Activated naive CD4-positive, alpha-beta T cell treated with anti-CD3 and anti-CD28 coated beads, Interleukin-2, amount 50 U/mL, for 72 hours (primary cell): ENCODE measurements around the gene PPP1R14D. TPM values are rescaled to one million over a fixed set of nuclear protein-coding genes. Genes with fewer than 3 reads are reported as not detected.

Source experiments
- total RNA-seq, 2 donors: library from RNA; stranded (reverse); gene quantifications; one replicate each; pipeline ENCODE4 v1.2.3, GENCODE V29; 2022

PPP1R14D gene
- total RNA-seq, 2 donors from 2014 or later = not detected

Other genes with a start within 250 kb of the PPP1R14D start
- 10 to 100 TPM; 29.0 to 36.9 TPM for gene KNL1, start 234.5 kb downstream of the PPP1R14D start, total RNA-seq
- gene RAD51, start 133.5 kb downstream of the PPP1R14D start, total RNA-seq = 10 to 100 TPM; 39.5 to 79.9 TPM
- gene RMDN3, start 73.5 kb downstream of the PPP1R14D start, total RNA-seq = 10 to 100 TPM; 18.5 to 23.1 TPM
- gene GCHFR, start 64.6 kb downstream of the PPP1R14D start, total RNA-seq = 10 to 100 TPM; 15.9 to 72.6 TPM
- gene C15orf62, start 58.7 kb downstream of the PPP1R14D start, total RNA-seq = 1 to 10 TPM in 1 of 2 donors, under 1 TPM in 1; 0.52 to 2.0 TPM
- 10 to 100 TPM; 24.6 to 26.6 TPM for gene ZFYVE19, start 21.6 kb downstream of the PPP1R14D start, total RNA-seq
- 10 to 100 TPM; 20.2 to 36.1 TPM for gene DNAJC17, start 21.2 kb downstream of the PPP1R14D start, total RNA-seq
- gene SPINT1, start 15.3 kb upstream of the PPP1R14D start, total RNA-seq = 1 to 10 TPM; 6.9 to 10.0 TPM
- gene RHOV, start 45.5 kb upstream of the PPP1R14D start, total RNA-seq = under 1 TPM in 1 of 2 donors, not detected in 1; 0.72 TPM
- gene VPS18, start 65.7 kb upstream of the PPP1R14D start, total RNA-seq = 1 to 10 TPM; 7.2 to 8.4 TPM
- gene DLL4, start 100.6 kb upstream of the PPP1R14D start, total RNA-seq = under 1 TPM in 1 of 2 donors, not detected in 1; 0.16 TPM
- gene CHAC1, start 124.8 kb upstream of the PPP1R14D start, total RNA-seq = 10 to 100 TPM; 12.9 to 16.3 TPM